T-helper 2 cell treated with Interferon-gamma antibody and Interleukin-4, amounts not matched to agents 100 ng/mL and 5 ng/mL, for 36 hours (primary cell): ENCODE measurements around the gene STON2. TPM values are rescaled to one million over a fixed set of nuclear protein-coding genes. Genes with fewer than 3 reads are reported as not detected.
"Not testable (repeated sequence)": the region's sequence is repeated elsewhere in the genome, so short reads cannot be mapped to it uniquely, and the experiment has no call there.

ENCODE experiments used
- intact Hi-C: fragments of 100-400 bp; cut with micrococcal nuclease; formaldehyde crosslinking; loops from one replicate; pipeline ENCODE4 v1.15.1; 2023
- total RNA-seq: library from RNA; stranded (reverse); gene quantifications from 2 replicates; pipeline ENCODE4 v1.2.3, GENCODE V29; 2022

The STON2 gene
- total RNA-seq, 1 donor from 2014 or later, result not detected

DNA sequence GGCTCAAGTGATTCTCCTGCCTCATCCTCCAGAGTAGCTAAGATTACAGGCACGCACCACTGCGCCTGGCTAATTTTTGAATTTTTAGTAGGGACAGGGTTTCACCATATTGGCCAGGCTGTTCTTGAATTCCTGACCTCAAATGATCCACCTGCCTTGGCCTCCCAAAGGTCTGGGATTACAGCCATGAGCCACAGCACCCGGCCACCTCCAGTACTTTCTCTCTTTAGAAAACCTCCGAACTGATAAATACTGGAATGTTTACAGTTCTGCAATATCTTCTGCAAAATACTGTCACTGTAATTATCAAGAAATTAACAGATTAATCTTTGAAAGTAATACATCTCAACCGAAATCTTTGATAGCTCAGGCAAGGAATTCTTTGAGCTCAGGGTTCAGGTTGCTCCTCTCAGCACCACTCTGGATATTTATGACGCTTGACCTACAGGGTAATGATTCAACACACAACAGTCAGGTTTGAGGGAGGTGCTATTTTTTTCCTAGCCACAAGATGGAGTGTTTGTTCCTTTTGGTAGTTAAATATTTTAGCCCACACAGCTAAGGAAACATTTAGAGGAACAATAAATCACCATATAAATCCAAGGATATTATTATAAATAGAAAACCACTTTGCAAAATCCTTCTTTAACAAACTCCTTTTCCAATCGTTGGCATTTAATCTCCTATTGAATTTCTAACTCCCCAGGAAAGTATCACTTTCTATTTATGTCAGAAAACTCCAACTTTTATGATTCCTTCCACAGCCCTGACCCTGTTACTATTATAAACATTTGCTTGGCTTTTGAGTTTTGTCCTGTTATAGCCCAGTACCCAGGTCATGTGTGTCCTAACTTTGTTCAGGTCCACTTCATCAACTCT, 130.8 kb downstream of the STON2 start:
- intact Hi-C loops, result loop anchor here (1.0 kb wide), 2 partner anchors 184 to 195 kb away; no protein-coding TSS in a partner anchor

DNA sequence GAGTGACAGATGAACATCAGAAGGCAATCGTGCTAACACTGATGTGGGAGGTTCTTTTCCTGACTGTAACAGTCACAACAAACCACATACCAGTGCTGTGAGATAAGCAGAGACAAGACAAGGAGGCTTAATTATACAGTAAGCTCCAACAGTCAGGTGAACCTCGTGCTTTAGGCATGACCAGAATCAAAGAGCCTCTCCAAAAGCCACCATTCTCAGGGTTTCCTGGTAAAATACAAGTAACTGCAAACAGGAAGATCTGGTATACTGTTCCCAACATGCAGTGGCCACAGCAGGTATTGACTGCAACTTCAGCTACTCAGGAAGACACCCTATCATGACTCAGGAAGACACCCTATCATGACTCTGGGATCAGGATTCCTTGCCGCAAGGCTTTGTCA, 132.1 kb downstream of the STON2 start:
- intact Hi-C loops, result no loop called here

DNA sequence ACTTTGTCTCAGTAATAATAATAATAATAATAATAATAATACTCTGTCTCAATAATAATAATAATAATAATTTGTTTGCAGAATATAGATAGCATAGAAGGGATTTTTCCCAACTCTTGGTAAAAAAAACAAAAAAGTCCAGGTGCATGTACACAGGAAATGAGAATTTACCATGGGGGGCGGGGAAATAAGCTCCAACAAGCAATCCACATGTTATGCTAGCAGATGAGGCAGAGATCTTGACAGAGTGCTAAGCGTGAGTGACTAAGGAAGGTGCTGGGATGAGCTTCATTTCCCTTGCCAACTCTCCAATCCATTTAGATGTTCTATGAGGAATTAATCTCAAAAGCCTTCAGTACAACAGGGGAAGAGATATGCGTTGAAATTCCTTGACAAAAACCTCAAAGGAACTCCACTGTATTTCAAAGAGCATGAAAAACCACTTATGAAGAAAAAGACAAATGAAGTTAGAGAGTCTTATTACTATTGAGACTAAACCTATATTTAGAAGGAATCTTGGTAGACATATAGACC, 134.4 kb downstream of the STON2 start:
- intact Hi-C loops, result no loop called here

DNA sequence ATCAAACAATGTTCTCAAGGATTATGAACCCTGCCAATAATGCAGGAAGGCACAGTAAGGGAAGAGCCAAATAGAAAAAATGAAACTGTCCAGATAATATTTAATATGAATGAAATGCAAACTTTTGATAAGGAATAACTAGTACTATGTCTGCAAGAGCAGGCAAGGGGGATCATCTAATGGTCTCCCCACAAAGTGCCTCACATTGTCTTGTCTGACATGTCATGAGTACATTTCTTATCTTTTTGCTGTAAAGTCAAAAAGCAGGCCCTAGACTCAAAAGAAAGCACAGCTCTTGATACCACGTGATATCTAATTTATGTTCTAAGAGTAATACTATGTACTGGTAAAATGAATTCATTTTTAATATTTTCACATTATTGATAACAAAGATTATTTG, 135.5 kb downstream of the STON2 start:
- intact Hi-C loops, result no loop called here

DNA sequence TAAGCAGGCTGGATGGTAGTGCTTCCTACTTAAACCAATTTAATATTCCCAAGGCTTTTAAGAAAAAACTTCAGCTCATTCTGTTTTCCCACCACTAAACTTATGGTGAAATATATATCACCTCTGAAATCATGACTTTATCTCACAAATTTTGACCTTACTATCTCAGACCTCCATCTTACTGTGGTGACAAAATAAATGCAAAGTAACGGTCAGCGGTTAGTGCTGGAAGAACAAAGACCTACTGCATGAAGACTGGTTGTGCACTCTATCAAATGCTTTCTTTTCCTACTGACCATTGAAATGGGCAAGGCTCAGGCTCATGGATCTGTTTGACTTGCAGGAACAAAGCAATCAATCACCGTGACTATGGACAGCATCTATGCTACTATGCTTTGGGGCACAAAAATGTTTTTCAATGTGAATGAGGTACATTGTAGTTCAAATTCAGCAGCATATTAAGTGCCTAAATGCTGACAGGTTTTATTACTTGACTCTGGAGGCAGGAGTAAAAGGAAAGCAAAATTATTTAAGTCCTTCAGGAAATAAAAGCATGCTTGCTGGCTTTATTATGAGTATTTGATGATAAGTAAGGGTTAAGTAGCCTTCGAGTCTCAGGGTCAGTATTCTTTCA, 136.2 kb downstream of the STON2 start:
- intact Hi-C loops, result no loop called here

DNA sequence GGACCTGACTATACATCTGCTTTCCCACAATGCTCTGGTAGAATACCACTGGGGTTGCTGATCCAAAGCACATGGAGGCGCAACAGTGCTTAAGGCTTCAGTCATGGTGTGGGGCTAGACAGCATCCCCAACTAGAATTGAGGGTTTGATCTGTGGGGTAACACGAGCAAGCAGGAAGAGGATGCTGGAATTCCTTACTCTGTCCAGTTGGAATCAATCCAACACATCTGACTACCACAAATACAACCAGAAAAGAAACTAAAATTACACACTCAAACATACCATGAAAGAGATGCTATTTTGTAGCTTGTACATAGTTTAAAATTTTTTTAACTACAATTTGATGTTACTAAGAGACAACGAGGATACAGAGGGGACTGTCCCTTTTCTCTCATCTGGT, 138.9 kb downstream of the STON2 start:
- intact Hi-C loops, result no loop called here

DNA sequence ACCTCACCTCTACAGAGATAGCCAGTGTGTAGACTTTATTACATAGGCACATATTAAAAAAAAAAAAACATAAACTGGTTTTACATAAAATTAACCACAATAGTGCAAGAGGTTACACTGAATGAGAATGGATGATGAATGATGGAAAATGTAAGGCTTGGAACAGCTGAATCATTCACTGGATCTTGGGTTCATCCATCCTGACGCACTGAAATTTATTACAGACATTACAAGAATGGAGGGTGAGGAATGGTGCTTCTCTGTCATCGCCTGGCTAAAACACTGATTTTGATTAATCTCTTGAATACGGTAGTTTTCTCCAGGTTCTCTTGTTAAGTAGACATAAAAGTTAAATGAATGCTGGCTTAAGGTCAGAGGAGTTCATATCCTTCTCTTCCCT, 139.4 kb downstream of the STON2 start:
- intact Hi-C loops, result no loop called here

DNA sequence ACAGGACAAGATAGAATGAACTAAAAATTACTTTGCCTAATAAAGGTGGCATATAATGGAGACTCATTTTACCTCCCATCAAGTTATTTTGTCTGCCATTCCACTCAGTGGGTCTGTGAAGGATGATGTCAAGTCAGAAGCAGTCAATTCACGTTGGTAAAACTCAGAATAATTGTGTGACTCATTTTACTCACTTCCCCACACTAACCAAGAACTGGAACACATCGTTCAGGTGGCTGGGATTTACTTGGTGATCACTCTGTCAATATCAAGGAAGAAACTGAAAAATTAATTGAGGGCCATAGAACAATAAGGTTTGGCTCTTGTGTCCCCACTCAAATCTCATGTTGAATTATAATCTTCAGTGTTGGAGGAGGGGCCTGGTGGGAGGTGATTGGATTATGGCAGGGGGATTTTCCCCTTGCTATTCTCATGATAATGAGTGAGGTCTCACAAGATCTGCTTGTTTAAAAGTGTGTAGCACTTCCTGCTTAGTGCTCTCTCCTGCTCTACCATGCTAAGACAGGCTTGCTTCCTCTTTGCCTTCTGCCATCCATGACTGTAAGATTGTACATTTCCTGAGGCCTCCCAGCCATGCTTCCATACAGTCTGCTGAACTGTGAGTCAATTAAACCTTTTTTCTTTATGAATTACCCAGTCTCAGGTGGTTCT, 143.7 kb downstream of the STON2 start:
- intact Hi-C loops, result no loop called here

DNA sequence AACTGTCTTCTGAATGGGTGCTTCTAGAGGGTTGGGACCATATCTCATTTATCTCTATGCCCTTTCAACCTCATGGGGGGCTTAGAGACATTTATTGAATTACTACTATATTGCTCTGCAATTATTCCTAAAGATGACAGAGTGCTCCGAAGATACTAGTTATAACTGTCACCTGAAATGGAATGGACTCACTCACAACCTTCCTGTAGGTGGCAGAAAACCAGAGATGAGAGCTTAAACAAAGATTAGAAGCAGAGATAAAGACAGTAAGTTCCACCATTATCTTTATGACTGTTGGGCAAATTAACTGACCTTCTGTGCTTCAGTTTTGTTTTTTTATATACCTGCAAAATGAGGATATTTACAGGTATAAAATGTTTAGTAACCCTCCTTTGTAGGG, 147.8 kb downstream of the STON2 start:
- intact Hi-C loops, result no loop called here

DNA sequence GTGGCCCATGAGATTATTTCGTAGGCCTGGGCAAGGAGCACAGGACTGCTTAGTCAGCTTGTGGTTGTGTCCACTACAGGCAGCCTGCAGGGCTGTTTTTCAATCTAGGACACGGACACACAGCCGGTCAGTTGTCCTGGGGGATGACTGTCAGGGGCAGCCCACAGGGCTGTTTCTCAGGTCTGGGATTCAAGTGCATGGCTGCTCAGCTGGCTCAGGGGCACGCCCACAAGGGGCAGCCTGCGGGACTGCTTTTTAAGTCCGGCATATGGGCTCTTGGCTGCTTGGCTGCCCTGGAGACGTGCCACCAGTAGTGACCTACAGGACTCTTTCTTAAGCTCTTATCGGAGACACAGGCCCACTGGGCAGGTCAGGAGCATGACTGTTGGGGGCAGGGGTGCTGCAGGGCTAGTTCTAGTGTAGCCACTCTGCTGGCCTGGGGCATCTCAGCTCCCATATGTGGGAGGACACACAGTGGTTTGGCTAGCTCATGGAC, 152.8 kb downstream of the STON2 start:
- intact Hi-C loops, result no loop called here

DNA sequence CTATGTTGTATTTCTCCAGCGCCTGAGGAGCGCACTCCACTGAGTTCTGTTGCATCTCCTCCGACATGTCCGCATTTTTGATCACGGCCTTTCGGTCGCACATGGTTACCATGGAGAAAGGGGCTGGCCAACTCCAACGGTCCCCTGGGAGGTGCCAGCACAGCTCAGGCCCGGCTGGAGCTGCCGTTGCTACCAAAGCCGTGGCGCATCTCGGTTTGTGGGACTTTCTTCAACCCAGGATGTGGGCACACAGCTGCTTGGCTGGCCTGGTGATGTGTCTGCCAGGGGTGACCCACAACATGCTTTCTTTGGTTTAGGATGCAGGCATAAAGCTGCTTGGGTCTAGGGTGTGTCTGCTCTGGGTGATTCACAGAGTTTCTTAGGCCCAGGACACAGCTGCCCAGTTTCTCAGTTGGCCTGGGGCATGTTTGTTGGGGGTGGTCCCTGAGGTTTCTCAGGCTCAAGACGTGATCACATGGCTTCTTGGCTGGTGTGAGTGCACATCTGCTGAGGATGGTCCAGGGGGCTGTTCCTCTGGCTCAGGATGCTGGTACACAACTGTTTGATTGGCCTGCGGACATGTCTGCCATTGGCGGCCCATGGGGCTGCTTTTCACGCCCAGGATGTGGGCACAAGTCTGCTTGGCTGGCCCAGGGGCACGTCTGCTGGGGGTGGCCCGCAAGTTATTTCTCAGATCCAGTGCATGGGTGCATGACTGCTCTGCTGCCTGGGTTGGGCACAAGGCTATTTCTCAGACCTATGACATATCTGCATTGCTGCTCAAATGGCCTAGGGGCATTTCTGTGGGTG, 153.5 kb downstream of the STON2 start:
- intact Hi-C loops, result no loop called here

DNA sequence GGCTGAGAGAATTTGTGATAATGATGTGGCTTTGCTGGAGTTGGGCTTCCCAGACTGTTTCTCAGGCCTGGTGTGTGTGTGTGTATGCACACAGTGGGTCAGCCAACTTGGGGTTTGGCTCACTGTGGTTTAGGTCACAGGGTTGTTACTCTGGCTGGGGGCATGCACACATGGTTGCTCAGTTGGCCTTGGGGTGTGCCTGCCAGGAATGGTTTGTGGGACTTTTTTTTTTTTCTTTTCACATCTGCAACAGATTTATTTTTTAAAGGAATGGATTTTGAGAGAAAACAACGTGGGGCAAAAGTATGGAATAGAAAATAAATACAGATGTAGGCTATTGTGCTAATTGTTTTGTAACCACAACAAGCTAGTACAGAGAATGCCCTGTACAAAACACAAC, 154.4 kb downstream of the STON2 start:
- intact Hi-C loops, result no loop called here

DNA sequence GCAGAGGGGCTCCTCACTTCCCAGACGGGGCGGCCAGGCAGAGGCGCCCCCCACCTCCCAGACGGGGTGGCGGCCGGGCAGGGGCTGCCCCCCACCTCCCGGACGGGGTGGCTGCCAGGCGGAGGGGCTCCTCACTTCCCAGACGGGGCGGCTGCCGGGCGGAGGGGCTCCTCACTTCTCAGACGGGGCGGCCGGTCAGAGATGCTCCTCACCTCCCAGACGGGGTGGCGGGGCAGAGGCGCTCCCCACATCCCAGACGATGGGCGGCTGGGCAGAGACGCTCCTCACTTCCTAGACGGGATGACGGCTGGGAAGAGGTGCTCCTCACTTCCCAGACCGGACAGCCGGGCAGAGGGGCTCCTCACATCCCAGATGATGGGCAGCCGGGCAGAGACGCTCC, 155.7 kb downstream of the STON2 start:
- intact Hi-C loops, result not testable (repeated sequence)

DNA sequence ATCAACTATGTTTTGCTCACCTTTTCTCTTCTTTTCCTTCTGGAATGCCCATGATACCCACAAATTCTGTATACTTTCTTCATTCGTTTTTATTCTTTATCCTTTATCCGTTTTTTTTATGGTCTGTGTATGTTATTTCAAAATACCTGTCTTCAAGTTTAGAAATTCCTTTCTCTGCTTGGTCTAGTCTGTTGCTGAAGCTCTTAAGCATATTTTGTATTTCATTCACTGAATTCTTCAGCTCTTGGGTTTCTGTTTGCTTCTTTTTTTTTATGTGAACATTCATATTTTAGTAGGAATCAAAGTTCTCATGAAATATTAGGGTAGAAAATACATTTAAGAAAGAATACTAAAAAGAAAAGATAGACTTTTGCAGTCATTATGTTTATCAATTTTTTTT, 156.6 kb downstream of the STON2 start:
- intact Hi-C loops, result no loop called here

DNA sequence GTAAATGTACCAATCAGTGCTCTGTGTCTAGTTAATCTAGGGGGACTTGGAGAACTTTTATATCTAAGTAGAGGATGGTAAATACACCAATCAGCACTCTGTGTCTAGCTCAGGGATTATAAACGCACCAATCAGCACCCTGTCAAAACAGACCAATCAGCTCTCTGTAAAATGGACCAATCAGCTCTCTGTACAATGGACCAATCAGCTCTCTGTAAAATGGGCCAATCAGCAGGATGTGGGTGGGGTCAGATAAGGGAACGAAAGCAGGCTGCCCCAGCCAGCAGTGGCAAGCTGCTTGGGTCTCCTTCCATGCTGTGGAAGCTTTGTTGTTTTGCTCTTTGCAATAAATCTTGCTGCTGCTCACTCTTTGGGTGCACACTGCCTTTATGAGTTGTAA, 163.3 kb downstream of the STON2 start:
- intact Hi-C loops, result not testable (repeated sequence)

DNA sequence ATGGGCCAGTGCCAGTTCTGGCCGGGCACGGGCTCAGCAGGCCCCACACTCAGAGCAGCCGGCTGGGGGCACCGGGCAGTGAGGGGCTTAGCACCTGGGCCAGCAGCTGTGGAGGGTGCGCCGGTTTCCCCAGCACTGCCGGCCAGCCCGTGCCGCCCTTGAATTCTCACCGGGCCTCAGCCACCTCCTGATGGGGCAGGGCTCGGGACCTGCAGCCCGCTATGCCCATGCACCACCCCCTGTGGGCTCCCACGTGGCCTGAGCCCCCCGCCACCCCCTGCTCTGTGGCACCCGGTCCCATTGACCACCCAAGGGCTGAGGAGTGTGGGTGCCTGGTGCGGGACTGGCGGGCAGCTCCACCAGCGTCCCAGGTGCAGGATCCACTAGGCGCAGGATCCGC, 164.0 kb downstream of the STON2 start:
- intact Hi-C loops, result no loop called here

DNA sequence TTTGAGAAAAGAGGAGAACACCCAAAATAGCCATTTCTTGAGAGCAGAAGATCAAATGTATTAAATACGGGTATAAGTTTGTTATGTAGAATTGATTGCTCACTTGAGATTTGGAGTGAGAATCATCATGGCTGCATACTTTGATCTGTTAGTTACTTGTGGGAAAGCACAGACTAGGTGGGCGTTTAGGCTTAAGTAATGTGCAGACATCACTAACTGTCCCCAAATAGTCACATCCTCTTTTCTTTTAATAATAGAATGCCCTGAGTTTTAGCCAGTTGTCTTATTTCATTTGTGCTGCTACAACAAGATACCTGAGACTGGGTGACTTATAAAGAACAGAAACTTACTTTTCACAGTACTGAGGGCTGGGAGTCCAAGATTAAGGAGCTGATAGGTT, 165.0 kb downstream of the STON2 start:
- intact Hi-C loops, result no loop called here

DNA sequence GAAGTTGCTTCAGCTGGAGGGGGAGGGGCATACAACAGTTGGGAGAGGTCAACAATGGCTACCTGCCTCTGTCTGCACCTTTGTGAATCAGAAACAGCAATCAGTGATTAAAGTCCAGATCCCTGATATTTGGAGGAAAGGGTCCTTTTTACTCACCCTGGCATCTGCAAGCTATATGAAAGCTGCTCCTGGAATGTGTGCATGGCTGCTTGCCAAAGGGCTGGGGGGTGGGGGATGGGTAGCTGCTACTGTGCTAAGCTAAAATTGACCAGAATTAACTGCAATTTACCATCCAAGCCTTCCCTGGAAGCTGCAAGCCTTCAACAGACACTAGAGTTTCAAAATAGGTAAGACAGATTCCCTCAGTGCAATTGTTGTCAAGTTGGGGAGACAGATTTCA, 165.8 kb downstream of the STON2 start:
- intact Hi-C loops, result no loop called here

DNA sequence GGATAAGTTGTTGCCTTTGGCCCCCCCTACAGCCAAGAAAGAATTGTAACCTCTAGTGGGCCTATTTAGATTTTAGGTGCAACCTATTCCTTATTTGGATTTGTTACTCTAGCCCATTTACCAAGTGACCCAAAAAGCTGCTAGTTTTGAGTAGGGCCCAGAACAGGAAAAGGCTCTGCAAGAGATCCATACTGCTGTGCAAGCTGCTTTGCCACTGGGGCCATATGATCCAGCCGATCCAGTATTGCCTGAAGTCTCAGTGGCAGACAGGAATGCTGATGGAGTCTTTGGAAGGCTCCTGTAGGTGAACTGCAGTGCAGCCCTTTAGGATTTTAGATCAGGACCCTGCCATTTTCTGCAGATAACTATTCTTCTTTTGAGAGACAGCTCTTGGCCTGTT, 166.5 kb downstream of the STON2 start:
- intact Hi-C loops, result no loop called here

DNA sequence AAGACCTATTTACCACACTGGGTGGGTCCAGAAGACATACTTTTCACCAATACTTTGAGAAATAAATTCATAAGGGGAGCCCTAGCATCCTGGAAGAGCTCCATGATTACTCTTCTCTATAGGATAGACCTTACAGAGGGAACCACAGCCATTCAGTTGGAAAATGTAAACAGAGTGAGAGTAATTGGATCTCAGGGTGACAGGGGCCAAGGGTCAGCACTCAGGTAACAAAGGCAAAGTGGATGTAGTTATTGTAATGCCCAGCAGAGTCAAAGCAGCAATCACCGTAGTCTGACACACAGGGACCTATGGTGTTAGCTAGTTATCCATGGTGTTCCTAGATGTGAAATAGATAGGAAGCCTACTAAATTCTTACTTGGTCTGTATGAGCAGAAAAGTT, 168.6 kb downstream of the STON2 start:
- intact Hi-C loops, result no loop called here

DNA sequence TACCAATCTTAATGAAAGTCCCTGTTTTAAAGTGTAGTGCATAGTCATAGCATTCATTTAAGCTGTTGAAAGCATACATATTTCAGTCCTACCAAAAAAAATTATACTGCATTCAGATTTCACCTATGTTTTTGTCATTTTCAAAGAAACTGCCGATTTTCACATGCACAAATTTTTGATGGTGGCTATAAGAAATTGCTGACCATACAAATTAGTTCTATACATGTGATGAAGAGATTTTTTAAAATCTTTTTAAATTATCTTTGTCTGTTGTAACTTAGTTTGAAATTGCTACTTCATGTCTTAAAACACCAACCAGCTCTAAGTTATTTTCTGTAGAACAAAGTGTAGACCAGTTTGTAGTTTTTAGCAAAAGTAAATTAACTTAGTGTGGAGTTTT, 175.9 kb downstream of the STON2 start:
- intact Hi-C loops, result no loop called here
